ENCODE results near the gene NOXA1.
A peak's percentile ranks its signal among the peaks of the same experiment; 100 is the strongest.

Gene NOXA1

DNA sequence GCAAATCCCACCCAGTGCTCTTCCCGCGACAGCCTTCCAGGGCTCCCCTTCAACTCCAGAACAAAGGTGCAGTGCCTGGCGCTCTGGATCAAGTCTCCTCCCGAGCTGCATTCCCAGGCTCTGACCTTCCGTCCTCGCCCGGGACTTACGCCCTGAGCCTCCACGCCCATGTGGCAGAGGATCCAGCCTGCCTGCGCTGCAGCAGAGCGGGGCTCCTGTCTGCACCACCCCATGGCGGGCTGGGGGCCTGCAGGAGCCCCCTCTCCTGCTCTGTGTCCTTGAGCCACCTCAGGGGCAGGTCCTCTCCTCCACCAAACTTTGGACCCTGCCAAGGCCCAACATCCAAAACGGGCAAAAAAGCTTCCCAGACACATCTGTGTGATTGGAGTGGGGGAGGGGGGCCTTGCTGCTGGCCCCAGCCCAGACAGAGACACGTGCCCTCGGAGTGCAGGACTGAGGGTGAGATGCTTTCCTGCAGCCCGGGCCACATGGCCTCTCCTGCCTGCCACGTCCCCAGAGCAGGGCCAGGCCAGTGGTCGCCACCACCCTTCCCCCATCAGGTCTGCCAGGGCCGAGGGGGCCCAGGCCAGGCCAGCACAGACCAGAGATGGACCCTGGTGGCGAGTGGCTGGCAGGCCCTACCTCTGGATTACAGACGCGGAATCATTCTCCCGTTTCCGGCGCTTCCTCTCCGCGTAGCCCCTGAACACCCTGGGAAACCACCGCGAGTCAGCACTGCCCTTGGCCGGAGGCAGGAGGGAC is 31.6 kb downstream of the NOXA1 start:
- DNase-seq (ENCODE audit: low spot score), result no peak

DNA sequence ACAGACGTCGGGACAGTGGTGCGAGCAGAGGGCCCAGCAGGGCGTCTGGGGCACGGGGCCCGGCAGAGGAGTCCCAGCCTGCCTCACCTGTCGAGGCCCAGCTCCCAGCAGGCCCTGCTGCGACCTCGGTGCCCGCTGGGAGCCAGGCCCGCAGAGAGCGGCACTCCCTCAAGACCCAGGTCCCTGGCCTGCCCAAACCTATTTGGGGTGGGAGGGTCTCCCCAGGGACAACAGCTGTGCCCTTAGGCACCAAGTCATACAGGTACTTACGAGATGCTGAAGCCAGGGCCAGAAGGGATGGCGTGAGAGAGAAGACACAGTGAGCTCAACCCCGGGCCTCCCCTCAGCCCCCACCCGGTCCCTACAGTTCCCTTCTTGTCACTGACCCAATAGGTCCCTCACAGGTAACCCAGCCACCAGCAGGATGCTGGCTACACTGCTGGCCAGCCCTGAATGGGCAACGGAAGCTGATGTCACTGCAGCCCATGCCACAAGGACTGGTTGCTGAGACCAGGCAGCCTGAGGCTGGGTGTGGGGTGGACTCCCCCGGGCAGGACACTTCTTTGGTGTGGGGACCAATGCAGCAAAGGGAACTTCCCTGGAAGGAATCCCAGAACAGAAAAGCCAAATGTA is 32.3 kb downstream of the NOXA1 start:
- no peak for DNase-seq (ENCODE audit: low spot score)

DNA sequence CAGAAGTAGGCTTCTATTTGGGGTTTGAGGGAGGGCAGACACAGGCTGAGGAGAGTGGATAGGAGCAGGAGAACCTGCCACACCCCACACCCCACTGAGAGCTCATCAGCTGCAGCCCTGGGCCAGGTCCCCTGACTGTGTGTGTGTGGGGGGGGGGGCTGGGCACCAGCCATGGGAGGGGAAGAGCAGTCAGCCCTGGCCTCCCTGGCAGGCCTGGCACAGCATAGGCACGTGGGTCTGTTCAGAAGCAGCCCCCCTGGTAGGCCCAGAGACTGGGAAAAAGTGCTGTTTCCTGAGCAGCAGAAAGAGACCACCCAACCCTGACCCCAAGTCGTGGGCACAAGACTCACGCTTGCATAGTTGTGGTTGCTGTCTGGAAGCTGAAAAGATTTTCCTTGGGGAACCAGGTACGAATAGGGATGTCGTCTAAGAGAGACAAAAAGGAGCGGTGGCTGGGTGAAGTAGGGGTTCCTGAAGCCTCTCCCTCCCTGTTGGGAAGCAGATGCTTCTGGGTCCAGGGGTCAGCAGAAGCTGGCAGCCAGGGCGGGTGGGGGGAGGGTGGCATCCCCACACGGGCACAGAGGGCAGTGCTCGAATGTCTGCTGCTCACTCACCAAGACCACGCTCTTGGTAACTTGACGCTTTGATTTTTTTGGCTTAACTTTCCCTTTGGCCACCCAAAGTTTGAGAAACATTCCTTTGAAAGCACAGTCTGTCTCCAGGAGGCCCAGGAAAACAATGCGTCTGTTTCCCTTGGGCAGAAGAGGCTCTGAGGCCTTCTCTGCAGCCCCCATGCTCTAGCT is 33.1 kb downstream of the NOXA1 start:
- no peak for DNase-seq (ENCODE audit: low spot score)

DNA sequence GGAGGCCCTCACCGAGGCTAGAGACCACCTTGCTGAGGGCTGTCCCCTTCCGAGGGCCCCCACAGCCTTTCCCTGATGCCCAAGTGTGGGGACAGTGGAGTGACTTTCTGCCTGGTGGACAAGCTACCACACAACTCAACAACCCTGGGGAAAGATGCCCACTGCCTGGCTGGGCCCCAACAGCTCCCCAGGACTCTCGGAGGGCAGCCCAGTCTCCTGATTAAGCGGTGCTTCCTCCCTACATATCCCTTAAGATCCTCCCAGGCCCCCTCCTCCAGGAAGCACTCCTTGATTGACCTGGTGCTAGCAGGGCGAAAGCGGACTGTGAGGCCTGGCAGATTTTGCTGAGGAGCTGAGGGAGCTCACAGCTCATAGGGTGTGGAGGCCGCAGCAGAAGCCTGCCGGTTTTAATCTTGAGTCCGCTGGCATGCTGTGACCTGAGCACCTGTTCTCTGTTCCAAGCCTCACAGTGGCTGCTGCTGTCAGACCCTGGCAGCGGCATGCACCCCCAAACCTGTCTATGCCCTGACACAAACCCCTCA is 33.7 kb downstream of the NOXA1 start:
- no peak for DNase-seq (ENCODE audit: low spot score)

- no peak for DNase-seq (ENCODE audit: low spot score)
Observed at GRCh38 chr9:137457406-137458193, 34.4 kb downstream of the NOXA1 start.

- DNase-seq (ENCODE audit: low spot score), result peak; percentile 78
Observed at GRCh38 chr9:137458194-137459151, 35.3 kb downstream of the NOXA1 start.

- peak; percentile 94 for DNase-seq (ENCODE audit: low spot score)
Observed at GRCh38 chr9:137459152-137459600, 36.0 kb downstream of the NOXA1 start, which contains the start of gene NSMF. Gene NSMF, minus strand, starts transcription at chr9:137459334. Its CDS starts 232 bp downstream, at chr9:137459102.

DNA sequence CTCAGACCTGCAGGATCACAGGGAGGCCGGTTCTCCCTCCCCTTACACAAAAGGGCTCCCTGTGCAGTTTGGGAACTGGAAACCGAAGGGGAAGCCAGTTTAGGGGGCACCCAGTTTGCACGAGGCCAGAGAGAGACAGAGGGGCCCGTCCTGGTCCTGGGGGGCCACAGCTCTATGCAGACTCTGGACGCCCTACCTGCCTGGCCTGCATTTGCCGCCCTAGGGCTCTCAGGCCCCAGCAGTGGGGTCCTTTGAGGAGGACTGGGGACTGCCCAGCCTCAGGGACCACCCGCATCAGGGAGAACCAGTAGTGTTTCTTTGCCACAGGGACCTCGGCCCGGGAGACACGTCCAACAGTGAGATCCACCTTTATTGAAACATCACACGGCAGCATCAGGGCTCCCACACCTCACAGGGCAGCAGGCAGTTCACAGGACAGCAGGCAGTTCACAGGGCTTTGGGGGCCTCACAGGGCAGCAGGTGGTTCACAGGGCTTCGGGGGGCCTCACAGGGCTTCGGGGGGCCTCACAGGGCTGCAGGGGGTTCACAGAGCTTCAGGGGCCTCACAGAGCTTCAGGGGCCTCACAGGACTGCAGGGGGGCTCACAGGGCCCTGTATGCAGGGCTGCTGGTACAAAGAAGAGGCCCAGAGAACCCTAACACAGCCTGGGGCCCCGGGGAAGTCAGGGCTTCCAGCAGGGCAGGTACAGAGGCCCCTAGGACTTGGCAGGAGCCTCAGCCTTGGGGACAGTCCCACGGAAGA is 36.6 kb downstream of the NOXA1 start:
- DNase-seq (ENCODE audit: low spot score), result no peak

DNA sequence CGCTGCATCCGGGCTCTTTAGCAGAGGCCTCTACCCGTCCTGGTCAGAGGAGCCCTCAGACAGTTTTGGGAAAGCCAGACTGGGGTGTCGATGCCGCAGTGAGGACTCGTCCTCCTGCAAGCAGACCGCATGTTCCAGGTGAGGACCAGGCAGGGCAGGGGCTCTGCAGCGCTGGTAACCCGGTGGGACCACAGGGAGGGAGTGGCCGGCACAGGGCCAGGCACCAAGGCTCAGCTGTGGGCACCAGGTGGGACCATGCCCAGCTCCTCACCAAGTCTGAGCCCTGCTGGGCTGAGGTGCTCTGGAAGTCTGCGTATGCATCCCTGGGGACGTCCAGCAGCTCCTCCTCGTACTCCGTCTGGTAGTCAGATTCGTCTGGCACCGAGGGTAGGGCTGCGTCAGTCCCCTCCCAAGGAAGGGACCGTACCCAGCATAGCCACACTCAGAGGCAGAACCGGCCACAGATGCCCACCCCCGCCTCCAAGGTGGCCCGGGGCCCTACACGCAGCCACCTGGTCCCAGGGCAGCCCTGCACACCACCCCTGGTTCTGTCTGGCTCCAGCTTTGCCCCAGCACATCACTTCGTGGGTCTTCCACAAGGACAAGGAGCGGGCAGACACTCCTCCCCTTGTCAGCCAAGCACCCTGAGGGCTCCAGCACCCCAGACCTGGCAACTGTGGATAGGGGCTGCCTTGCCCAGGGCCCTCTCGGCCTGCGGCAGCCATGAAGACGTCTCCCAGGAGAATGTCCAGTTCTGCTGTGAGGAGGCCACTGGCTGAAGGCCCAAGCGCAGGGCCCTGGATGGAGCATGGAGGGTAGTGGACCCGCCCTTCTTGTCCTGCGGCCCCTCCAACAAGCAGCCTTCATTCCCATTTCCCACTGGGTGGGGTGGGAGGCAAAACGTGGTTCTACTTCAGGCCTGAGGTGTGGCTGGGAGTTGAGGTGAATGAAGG is 37.4 kb downstream of the NOXA1 start:
- no peak for DNase-seq (ENCODE audit: low spot score)

DNA sequence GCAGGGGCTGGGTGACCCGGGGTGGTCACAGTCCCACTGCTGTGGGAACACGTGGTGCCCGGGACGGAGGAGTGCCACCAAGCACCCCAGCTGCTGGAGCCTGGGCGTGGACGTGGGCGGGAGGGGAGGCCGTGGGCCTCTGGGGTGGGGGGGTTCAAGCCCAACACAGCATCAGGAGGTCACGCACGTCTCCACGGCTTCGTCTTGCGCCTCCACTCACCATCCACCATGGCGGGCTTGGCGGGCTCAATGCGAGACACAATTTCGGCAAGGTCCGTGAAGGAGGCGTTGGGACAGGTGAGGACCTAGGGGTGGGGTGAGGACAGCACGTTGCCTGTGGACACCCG is 38.1 kb downstream of the NOXA1 start:
- no peak for DNase-seq (ENCODE audit: low spot score)

DNA sequence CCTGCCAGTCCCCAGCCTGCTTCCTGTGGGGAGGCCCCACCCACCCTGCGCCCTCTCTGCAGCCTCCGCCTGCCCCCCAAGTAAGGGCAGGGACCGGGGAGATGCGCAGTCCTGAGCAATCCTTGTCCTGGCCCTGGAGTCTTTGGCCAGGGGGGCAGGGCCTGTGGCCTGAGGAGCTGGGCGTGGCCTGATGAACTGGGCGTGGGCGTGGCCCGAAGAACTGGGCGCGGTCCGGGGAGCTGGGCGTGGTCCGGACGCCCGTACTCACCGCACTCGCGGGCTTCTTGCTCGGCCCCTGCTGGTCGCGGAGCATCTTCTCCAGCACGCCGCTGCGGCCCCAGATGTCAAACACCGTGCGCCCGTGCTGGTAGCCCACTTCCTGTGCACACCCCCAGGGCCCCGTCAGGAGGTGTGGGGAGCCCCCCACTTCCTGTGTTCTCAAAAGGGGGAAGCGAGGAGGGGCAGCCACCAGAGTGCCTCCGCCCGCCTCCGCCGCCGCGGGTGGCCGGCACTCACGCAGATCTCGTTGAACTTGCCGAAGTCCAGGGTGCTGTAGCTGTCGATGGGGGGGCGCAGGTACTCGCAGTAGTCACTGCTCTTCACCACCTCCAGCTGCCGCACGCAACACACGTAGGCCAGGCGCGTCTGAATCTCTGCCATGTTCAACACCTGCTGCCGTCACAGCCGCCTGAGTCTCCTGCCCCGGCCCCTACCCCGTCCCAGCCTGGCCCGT is 38.6 kb downstream of the NOXA1 start:
- no peak for DNase-seq (ENCODE audit: low spot score)

DNA sequence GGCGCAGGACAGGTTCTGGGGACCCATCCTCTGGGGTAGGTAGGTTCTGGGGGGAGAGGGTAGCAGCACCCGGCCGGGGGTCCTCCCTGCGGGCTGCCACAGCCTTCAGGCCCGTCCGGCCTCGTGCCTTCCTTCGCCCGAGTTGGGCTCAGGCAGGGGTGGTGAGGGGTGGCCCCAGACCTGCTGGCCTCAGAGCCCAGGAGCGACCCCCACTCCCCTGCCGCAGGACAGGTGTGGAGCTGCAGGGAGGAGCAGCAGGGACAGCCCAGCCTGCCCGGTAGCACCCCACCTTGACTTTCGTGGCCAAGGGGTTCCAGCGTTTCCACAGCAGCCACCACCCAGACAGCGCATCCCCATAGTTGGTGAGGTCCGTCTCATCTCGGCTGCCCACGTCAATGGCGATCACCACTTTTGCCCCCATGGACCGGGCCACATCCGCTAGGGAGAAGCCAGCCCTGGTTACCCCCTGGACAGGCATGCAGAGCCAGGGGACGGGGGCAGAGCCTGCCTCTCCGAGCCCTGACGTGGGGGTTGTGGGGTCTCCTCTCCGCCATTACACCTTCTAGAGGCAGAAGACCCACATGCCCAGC is 39.3 kb downstream of the NOXA1 start:
- DNase-seq (ENCODE audit: low spot score), result no peak

GRCh38 chr9:137462986-137463930 is 40.1 kb downstream of the NOXA1 start:
- no peak for DNase-seq (ENCODE audit: low spot score)

DNA sequence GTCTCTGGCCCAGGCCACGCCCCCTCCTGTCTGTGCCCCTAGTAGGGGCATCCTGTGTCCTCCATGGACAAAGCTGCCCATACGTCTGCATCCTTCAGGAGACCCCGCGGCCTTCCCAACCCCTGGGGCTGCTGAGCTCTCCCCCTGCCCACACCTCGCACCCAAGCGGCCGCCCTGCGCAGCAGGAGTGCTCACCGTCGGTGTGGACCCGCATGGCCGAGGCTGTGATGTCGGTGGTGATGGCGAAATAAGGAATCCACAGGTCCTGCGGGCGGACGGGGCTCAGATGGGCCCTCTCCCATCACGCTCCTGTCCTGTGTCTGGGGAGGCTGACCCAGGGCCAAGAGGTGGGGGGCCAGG is 40.7 kb downstream of the NOXA1 start:
- no peak for DNase-seq (ENCODE audit: low spot score)

- no peak for DNase-seq (ENCODE audit: low spot score)
Observed at GRCh38 chr9:137464291-137464999, 41.3 kb downstream of the NOXA1 start.
